Activated naive CD4-positive, alpha-beta T cell treated with anti-CD3 and anti-CD28 coated beads for 36 hours (primary cell): ENCODE results near the gene ASTN2. TPM values are rescaled to one million over a fixed set of nuclear protein-coding genes. Genes with fewer than 3 reads are reported as not detected.

Source experiments
- CTCF ChIA-PET: fragments of 350-600 bp; sonication (Branson Sonifier 250); formaldehyde crosslinking; loops from one replicate; lab custom pipeline; 2021; ENCODE audit warnings: antibody characterized with exemption; lab: Charles Lee
- DNase-seq: peaks from one replicate; pipeline ENCODE4 v3.0.0-alpha.2; 2020
- H3K27ac Mint-ChIP-seq: one replicate; pipeline ENCODE4 v1.8.0; 2021; ENCODE audit warnings: mild to moderate bottlenecking, mixed read lengths
- H3K27me3 Mint-ChIP-seq: one replicate; pipeline ENCODE4 v1.8.0; 2021; ENCODE audit warnings: low read depth, mixed read lengths
- H3K36me3 Mint-ChIP-seq: one replicate; pipeline ENCODE4 v1.8.0; 2021; ENCODE audit warnings: low read depth, mixed read lengths
- H3K4me1 Mint-ChIP-seq: one replicate; pipeline ENCODE4 v1.8.0; 2021; ENCODE audit warnings: low read depth, mixed read lengths
- H3K4me3 Mint-ChIP-seq: one replicate; pipeline ENCODE4 v1.8.0; 2021; ENCODE audit warnings: mild to moderate bottlenecking, moderate library complexity, mixed read lengths
- H3K9me3 Mint-ChIP-seq: one replicate; pipeline ENCODE4 v1.8.0; 2021; ENCODE audit warnings: mixed read lengths
- intact Hi-C: fragments of 100-400 bp; cut with micrococcal nuclease; formaldehyde crosslinking; loops from one replicate; pipeline ENCODE4 v1.15.1; 2023
- total RNA-seq, 2 experiments: library from RNA; stranded (reverse); gene quantifications; one replicate each; pipeline ENCODE4 v1.2.3, GENCODE V29; 2021

Gene ASTN2
- total RNA-seq, 2 experiments from 2014 or later = 6.0 to 6.6 TPM

DNA sequence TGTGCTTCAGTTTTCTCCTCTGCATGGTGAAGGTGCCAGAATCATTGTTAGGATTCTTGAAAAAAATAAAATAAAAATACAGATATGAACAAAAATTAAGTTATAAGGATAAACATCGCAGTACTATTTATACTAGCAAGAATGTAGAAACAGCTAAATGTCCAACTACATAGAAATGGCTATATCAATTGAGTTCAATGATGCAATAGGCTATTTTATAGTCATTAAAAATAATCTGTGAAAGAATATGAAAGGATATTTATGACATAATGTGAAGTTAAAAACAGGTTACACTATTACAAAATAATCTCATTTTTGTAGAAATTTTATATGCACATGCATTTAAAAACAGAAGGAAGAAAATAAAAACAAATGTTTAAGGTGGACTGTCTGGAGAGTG, 926.5 kb downstream of the ASTN2 start:
- Mint-ChIP-seq H3K27me3 (no peaks in the 10 kb centered on the region), H3K4me3 (no peak overlapping the region), H3K4me1 (no peaks in the 10 kb centered on the region), H3K9me3 (peaks cover 3% of the 10 kb centered on the region), H3K27ac (no peak overlapping the region), H3K36me3 (peaks cover 9% of the 10 kb centered on the region)
- intact Hi-C loops = no loop called here
- DNase-seq = no peak
- CTCF ChIA-PET = no interaction called here

DNA sequence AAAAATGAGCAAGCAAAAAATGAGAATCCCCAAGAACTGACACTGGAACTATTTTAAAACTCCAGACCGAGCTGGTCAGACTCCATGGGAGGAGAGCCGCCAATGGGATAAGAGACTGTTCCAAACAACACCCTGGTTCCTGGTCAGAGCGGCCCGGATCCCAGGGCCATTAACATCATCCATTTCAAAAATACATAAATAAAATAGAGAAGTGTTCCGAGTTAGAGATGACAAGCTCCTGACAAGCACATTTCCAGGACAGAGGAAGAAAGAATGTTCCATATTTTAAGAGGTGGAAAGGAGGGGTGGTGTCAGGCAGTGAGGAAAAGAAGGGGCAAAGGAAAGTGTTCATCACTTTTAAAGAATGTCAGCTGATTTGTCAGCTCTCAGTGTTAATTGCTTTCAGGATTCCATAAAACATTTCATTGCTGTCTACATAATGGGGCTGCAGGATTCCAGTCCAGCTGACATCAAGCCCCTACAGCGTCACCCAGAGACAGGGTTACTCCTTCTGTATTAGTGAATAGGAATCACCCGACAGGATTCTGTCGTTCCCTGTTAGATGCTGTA, 930.3 kb downstream of the ASTN2 start:
- Mint-ChIP-seq H3K36me3 (peaks cover 5% of the 10 kb centered on the region), H3K27me3 (no peaks in the 10 kb centered on the region)
- intact Hi-C loops = no loop called here

DNA sequence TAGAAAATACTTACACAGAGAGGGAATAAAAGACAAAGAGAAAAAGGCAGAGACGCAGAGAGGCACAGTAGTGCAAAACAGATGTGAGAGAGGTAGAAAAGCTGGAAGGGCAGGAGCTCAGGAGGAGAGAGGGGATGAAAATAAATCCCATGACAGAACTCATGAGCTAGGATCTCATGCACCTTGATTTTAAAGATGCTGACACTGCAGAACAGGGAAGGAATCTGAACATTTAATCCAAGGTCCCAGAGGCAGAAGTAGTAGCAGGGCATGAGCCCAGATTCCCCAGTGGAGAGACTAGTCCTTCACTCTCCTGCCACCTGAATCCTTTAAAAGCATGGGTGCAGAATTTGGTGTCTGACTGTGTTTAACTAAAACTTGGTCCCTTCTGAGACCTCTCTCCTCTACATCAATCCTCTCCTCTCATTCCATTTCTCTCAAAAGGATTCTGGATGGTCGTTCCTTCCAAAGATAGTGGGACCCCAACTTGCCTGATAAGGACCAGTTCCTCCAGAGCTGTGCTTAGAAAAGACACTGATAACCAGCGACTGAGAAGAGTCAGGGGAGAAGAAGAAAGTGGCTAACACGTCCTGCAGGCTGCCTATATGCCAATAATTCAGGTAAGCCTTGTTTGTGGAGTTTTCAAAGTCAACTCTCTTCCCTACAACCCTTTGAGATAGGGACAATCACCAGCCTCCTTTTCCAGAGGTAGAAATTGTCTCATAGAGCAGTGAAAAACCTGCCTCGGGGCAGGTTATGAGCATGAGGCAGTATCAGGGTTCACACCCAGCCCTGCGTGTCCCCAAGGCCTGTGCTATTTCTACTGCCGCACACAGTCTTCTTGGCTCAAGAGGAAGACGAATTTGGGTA, 931.0 kb downstream of the ASTN2 start:
- Mint-ChIP-seq H3K27me3 (no peaks in the 10 kb centered on the region), H3K4me3 (no peak overlapping the region), H3K9me3 (no peaks in the 10 kb centered on the region), H3K27ac (no peak overlapping the region), H3K36me3 (peaks cover 10% of the 10 kb centered on the region), H3K4me1 (no peaks in the 10 kb centered on the region)
- CTCF ChIA-PET = no interaction called here
- no peak for DNase-seq
- intact Hi-C loops = no loop called here

More for the DNA sequence above, 930.3 kb downstream of the ASTN2 start:
- no peak overlapping the region for H3K27ac Mint-ChIP-seq
- no peaks in the 10 kb centered on the region for H3K9me3 Mint-ChIP-seq
- CTCF ChIA-PET = no interaction called here
- H3K4me1 Mint-ChIP-seq = no peaks in the 10 kb centered on the region
- no peak overlapping the region for H3K4me3 Mint-ChIP-seq
- DNase-seq = no peak

DNA sequence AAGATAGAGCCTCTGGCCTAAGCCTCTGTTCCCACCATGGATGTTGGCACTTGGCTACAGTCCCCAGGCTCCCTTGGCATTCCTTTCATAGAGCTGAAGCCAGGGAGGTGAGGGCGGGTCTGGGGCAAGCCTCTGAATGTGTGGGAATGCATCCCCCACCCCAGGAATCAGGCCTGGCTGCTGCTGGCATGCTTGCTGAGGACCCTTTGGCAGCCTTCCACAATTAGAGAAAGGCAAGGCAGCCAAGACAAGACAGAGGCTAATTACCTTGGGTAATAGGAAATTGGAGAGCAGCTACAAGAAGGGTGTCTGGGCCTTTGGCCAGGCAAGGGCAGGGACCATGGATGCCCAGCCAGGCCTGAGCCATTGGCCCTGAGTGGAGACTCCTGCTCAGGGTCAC, 932.1 kb downstream of the ASTN2 start:
- DNase-seq = no peak
- Mint-ChIP-seq H3K4me1 (no peaks in the 10 kb centered on the region), H3K4me3 (no peak overlapping the region), H3K36me3 (peaks cover 10% of the 10 kb centered on the region), H3K27ac (no peak overlapping the region), H3K9me3 (no peaks in the 10 kb centered on the region), H3K27me3 (no peaks in the 10 kb centered on the region)
- intact Hi-C loops = no loop called here
- CTCF ChIA-PET = interaction anchor here (0.7 kb wide), 1 partner anchor 338 kb away, joined by 5 read pairs; no protein-coding TSS in a partner anchor

DNA sequence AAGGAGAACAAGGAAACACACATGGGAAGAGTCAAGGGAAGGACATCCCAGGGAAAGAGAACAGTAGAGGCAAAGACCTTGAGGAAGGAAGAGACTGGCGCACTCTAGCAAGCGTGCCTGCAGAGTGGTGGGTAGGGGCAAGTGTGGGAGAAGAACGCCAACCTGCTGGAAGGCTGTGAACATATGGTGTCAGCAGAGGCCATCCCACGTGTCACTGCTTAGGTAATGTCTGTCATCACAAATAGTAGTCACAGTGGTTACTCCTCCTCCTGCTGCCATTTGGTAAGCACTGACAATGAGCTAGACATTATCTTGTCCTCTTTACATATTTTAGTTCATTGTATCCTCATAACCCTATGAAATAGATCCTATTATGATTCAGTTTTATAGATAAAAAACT, 934.2 kb downstream of the ASTN2 start:
- Mint-ChIP-seq H3K9me3 (no peaks in the 10 kb centered on the region), H3K27ac (no peak overlapping the region), H3K4me3 (no peak overlapping the region), H3K27me3 (no peaks in the 10 kb centered on the region), H3K4me1 (no peaks in the 10 kb centered on the region), H3K36me3 (peaks cover 15% of the 10 kb centered on the region)
- DNase-seq = no peak
- CTCF ChIA-PET = no interaction called here
- intact Hi-C loops = no loop called here

DNA sequence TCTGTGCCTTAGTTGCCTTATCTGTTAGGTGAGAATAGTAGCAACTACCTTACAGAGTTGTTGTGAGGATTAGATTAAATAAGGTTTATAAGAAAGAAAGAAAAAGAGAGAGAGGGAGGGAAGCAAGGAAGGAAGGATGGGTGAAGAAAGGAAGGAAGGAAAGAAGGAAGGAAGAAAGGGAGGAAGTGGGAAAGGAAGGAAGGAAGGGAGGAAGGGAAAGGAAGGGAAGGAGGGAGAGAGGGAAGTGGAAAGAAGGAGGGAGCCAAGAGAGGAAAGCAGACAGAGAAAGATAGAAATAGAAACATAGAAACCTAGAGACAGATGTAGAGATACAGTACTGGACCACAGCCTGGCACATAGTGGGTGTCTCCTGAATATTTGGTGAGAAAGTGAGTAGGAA, 934.9 kb downstream of the ASTN2 start:
- CTCF ChIA-PET = no interaction called here

DNA sequence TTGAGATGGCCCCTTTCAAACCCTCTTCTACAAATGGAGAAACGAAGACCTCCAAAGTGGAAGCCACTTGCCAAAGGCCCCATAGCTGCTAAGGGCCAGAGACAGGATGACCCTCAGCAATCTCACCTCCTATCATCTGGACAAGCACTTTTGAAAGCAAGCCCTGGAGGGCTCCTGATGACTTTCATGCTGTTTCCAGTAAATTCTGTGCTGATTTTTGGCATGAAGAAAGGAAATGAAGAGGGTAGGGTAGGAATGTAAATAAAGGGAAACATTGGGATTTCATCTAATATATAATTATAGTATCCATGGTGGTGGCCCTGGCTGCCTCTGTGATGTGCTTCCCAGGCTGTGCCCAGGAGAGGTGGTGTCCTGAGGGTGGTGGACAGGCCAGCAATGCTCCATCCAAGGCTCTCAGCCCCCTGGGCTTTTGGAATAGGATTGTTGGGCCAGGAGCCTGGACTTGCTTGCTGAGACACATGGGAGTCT, 935.8 kb downstream of the ASTN2 start:
- no peaks in the 10 kb centered on the region for H3K9me3 Mint-ChIP-seq
- no peaks in the 10 kb centered on the region for H3K27me3 Mint-ChIP-seq
- H3K4me3 Mint-ChIP-seq = no peak overlapping the region
- no peak overlapping the region for H3K27ac Mint-ChIP-seq
- no peaks in the 10 kb centered on the region for H3K4me1 Mint-ChIP-seq
- peaks cover 14% of the 10 kb centered on the region for H3K36me3 Mint-ChIP-seq
- intact Hi-C loops = no loop called here
- DNase-seq = no peak
- CTCF ChIA-PET = no interaction called here

More for the DNA sequence above, 934.9 kb downstream of the ASTN2 start:
- Mint-ChIP-seq H3K4me3 (no peak overlapping the region), H3K4me1 (no peaks in the 10 kb centered on the region), H3K9me3 (no peaks in the 10 kb centered on the region), H3K27ac (no peak overlapping the region), H3K27me3 (no peaks in the 10 kb centered on the region), H3K36me3 (peaks cover 16% of the 10 kb centered on the region)
- intact Hi-C loops = no loop called here
- no peak for DNase-seq

DNA sequence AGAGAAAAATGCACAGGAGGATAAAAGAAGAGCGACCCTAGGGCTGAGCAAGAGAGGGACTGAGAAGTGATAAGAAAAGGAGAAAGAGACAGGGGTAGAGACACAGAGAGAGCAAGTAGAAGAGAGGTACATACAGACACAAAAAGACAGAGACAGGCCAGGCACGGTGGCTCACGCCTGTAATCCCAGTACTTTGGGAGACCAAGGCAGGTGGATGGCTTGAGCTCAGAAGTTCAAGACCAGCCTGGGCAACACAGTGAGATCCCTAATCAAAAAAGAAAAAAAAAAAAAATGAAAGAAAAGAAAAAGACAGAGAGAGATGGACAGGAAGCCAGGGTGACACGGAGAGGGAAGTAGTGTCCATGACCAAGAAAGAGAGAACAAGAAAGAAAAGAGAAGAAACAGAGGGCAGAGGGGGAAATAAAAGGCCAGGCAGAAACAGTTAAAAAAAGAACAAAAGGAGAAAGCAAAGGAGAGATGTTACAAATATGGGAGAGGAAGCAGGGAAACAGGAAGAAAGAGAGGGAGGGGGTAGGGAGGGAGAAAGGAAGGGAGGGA, 937.2 kb downstream of the ASTN2 start:
- H3K36me3 Mint-ChIP-seq = peaks cover 19% of the 10 kb centered on the region
- H3K4me1 Mint-ChIP-seq = no peaks in the 10 kb centered on the region
- H3K27me3 Mint-ChIP-seq = no peaks in the 10 kb centered on the region
- CTCF ChIA-PET = no interaction called here
- H3K4me3 Mint-ChIP-seq = no peak overlapping the region
- intact Hi-C loops = no loop called here
- H3K27ac Mint-ChIP-seq = no peak overlapping the region
- DNase-seq = no peak
- H3K9me3 Mint-ChIP-seq = no peaks in the 10 kb centered on the region

DNA sequence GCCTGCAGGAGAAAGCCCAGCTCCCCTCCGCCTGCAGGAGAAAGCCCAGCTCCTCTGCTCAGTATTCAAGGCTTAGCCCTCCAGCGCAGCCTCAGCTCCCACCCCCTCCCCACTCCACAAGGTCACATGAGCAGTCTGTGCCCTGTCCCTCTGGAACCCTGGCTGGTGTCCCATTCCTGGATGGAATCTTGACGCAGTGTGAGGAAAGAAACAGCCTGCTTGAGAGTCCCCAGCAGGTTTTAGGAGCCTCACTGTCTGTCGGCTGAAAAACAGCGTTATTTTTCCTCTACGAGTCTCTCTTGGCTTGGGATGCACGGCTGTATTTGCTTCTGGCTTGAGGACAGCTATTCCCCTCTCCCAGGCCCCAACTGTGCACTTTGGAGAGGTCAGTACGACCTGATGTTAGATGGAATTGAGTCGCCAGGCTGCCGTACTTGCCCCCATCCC, 937.9 kb downstream of the ASTN2 start:
- Mint-ChIP-seq H3K4me1 (no peaks in the 10 kb centered on the region), H3K27me3 (no peaks in the 10 kb centered on the region), H3K27ac (no peak overlapping the region), H3K36me3 (peaks cover 19% of the 10 kb centered on the region), H3K9me3 (no peaks in the 10 kb centered on the region), H3K4me3 (no peak overlapping the region)
- intact Hi-C loops = no loop called here
- CTCF ChIA-PET = no interaction called here
- no peak for DNase-seq

DNA sequence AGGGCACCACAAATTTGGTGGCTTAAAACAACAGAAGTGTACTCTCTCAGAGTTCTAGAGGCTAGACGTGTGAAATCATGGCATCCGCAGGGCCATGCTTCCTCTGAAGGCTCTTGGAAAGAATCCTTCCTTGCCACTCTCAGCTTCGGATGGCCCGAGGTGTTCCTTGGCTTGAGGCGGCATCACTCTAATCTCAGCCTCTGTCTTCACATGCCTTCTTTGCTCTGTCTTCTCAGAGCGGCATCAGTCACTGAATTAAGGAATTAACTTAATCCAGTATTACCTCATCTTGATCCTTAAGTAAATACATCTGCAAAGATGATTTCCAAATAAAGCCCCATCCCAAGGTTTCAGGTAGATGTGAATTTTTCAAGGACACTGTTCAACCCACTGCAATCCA, 938.9 kb downstream of the ASTN2 start:
- no peak overlapping the region for H3K27ac Mint-ChIP-seq
- peaks cover 19% of the 10 kb centered on the region for H3K36me3 Mint-ChIP-seq
- intact Hi-C loops = no loop called here

DNA sequence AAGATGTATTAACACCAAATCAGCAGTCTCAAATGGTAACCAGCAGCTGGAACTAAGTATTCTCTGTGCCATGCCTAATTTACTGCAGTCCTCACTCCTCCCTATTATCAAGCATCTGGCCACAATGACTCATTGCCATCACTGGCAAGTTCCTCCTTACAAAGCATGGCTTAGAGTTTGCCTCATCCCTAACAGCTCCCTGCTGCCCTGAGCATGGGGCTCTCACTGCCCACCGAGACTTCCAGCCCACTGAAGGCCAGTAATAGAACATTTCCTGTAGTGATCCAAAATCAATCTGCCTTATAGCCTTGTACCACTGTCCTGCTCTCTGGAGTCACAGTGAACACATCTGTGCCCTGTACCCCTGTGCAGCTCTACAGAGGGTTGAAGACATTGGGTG, 939.7 kb downstream of the ASTN2 start:
- H3K9me3 Mint-ChIP-seq = no peaks in the 10 kb centered on the region
- H3K27me3 Mint-ChIP-seq = no peaks in the 10 kb centered on the region
- H3K36me3 Mint-ChIP-seq = peaks cover 19% of the 10 kb centered on the region
- DNase-seq = no peak
- CTCF ChIA-PET = no interaction called here
- H3K4me1 Mint-ChIP-seq = no peaks in the 10 kb centered on the region
- no peak overlapping the region for H3K4me3 Mint-ChIP-seq
- no peak overlapping the region for H3K27ac Mint-ChIP-seq
- intact Hi-C loops = no loop called here

More for the DNA sequence above, 938.9 kb downstream of the ASTN2 start:
- Mint-ChIP-seq H3K4me3 (no peak overlapping the region), H3K9me3 (no peaks in the 10 kb centered on the region), H3K4me1 (no peaks in the 10 kb centered on the region), H3K27me3 (no peaks in the 10 kb centered on the region)
- CTCF ChIA-PET = no interaction called here
- no peak for DNase-seq

DNA sequence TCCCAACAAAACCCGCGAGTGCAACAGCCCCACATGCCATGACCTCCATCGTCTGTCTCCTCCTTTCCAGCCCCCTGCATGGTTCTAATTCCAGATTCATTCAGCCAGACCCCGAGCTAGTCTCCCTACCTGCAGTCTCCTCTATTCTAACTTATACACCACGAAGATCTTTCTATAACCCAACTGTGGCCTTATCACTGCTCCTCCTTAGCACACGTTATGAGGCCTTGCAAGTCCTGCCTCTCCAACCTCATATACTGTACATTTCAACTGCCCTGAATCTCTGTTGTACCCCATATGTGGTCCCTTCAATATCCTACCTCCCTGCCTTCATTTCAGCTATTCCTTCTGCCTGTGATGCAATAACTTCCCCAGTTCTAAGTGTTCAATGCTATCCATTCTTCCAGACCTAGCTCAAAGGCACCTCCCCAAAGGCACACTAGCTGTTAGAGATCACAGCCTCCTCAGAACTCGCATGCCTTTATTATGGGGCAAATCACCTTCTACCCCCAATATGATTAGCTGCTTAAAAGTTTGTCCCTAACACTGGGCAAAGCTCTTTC, 942.8 kb downstream of the ASTN2 start:
- no peaks in the 10 kb centered on the region for H3K27me3 Mint-ChIP-seq
- intact Hi-C loops = no loop called here
- H3K9me3 Mint-ChIP-seq = no peaks in the 10 kb centered on the region
- H3K4me3 Mint-ChIP-seq = no peak overlapping the region
- peaks cover 17% of the 10 kb centered on the region for H3K36me3 Mint-ChIP-seq
- CTCF ChIA-PET = interaction anchor here (1.0 kb wide), 1 partner anchor 23 kb away, joined by 3 read pairs; no protein-coding TSS in a partner anchor
- no peaks in the 10 kb centered on the region for H3K4me1 Mint-ChIP-seq
- no peak overlapping the region for H3K27ac Mint-ChIP-seq
- DNase-seq = no peak
